Suprapubic skin (tissue), 4 donors: ENCODE results near the gene DDX18. TPM values are rescaled to one million over a fixed set of nuclear protein-coding genes. Genes with fewer than 3 reads are reported as not detected.
A peak's percentile ranks its signal among the peaks of the same experiment; 100 is the strongest.

ENCODE experiments used
- DNase-seq, 2 donors: peaks; one replicate each; pipeline ENCODE4 v3.0.0-alpha.2; 2019; ENCODE audit warnings: low spot score in 2 of 2
- H3K27ac ChIP-seq: fragments of 200-600 bp; sonication (generic); one replicate; pipeline ENCODE4 v1.5.1; 2019
- H3K27me3 ChIP-seq: fragments of 200-600 bp; sonication (generic); one replicate; pipeline ENCODE4 v1.5.1; 2019
- H3K36me3 ChIP-seq: fragments of 200-600 bp; sonication (generic); one replicate; pipeline ENCODE4 v1.5.1; 2019
- H3K4me1 ChIP-seq: fragments of 200-600 bp; sonication (generic); one replicate; pipeline ENCODE4 v1.5.1; 2019
- H3K4me3 ChIP-seq: fragments of 200-600 bp; sonication (generic); one replicate; pipeline ENCODE4 v1.5.1; 2019; ENCODE audit warnings: mild to moderate bottlenecking
- H3K9me3 ChIP-seq: fragments of 200-600 bp; sonication (generic); one replicate; pipeline ENCODE4 v1.5.1; 2019
- CTCF ChIP-seq, 2 donors: fragments of 200-600 bp in 1 of 2; fragments of 450-650 bp in 1 of 2; sonication (generic) in 1 of 2; IDR thresholded peaks; one replicate each; pipeline ENCODE4 v1.5.1; 2016 to 2019; ENCODE audit warnings: antibody characterized with exemption in 2 of 2, mild to moderate bottlenecking in 1 of 2, moderate library complexity in 1 of 2
- EP300 ChIP-seq: sonication (generic); formaldehyde crosslinking; IDR thresholded peaks from one replicate; pipeline ENCODE4 v1.6.1; 2017; ENCODE audit warnings: antibody characterized with exemption
- POLR2A ChIP-seq, 2 donors: fragments of 450-650 bp; IDR thresholded peaks; one replicate each; pipeline ENCODE4 v1.6.1; 2017; ENCODE audit warnings: antibody characterized with exemption in 2 of 2, mild to moderate bottlenecking in 2 of 2, moderate library complexity in 2 of 2
- POLR2AphosphoS5 ChIP-seq, 3 donors: sonication (generic); formaldehyde crosslinking; IDR thresholded peaks; one replicate each; pipeline ENCODE4 v1.6.1; 2017; ENCODE audit warnings: antibody characterized with exemption in 3 of 3
- WGBS: methylation state at CpG from one replicate; pipeline ENCODE4 v1.1.5; 2018; 5-methylcytosine and 5-hydroxymethylcytosine counted together
- total RNA-seq, 4 donors: library from RNA; depleted of rRNA; stranded (reverse); fragments of >200 nt; gene quantifications; one replicate each; pipeline ENCODE4 v1.1.0, GENCODE V29; 2016

DDX18 gene
- total RNA-seq, 4 donors from 2014 or later = 32.3 to 61.7 (median 39.6) TPM

GRCh38 chr2:117856415-117857210 lies 42.1 kb downstream of the DDX18 start:
- Histone ChIP-seq H3K9me3 (no peaks in the 10 kb centered on the region), H3K27ac (no peak overlapping the region), H3K4me3 (no peak overlapping the region), H3K4me1 (peaks cover 3% of the 10 kb centered on the region), H3K36me3 (no peaks in the 10 kb centered on the region), H3K27me3 (peaks cover 54% of the 10 kb centered on the region)
- 44% methylated on average over 4 of the region's 4 CpGs for WGBS
- TF ChIP-seq EP300 = no peak
- no peak for TF ChIP-seq POLR2AphosphoS5 (IDR thresholded peaks at IDR 0.05)
- TF ChIP-seq POLR2A (IDR thresholded peaks at IDR 0.05) = no peak
- no peak for TF ChIP-seq CTCF (IDR thresholded peaks at IDR 0.05)
- no peak for DNase-seq

- WGBS = 86% methylated on average over 17 of the region's 17 CpGs
- H3K27ac ChIP-seq = no peak overlapping the region
- H3K27me3 ChIP-seq = peaks cover 45% of the 10 kb centered on the region
- H3K9me3 ChIP-seq = no peaks in the 10 kb centered on the region
- TF ChIP-seq POLR2A (IDR thresholded peaks at IDR 0.05) = no peak
- no peak for TF ChIP-seq EP300
- no peak for TF ChIP-seq POLR2AphosphoS5 (IDR thresholded peaks at IDR 0.05)
- TF ChIP-seq CTCF (IDR thresholded peaks at IDR 0.05) = no peak
- no peak for DNase-seq
- peaks cover 3% of the 10 kb centered on the region for H3K4me1 ChIP-seq
- H3K4me3 ChIP-seq = no peak overlapping the region
- no peaks in the 10 kb centered on the region for H3K36me3 ChIP-seq
Measured at GRCh38 chr2:117858336-117858735, 43.8 kb downstream of the DDX18 start.

GRCh38 chr2:117858892-117859531 lies 44.5 kb downstream of the DDX18 start:
- H3K4me3 ChIP-seq = no peak overlapping the region
- no peak overlapping the region for H3K27ac ChIP-seq
- H3K9me3 ChIP-seq = no peaks in the 10 kb centered on the region
- DNase-seq = no peak
- 92% methylated on average over 26 of the region's 41 CpGs for WGBS
- no peaks in the 10 kb centered on the region for H3K36me3 ChIP-seq
- TF ChIP-seq EP300 = no peak
- H3K4me1 ChIP-seq = peaks cover 3% of the 10 kb centered on the region
- peaks cover 43% of the 10 kb centered on the region for H3K27me3 ChIP-seq

GRCh38 chr2:117859532-117859911 lies 45.0 kb downstream of the DDX18 start:
- 87% methylated on average over 34 of the region's 44 CpGs for WGBS
- peaks cover 3% of the 10 kb centered on the region for H3K4me1 ChIP-seq
- peak overlapping the region; percentile 43 for H3K4me3 ChIP-seq
- no peaks in the 10 kb centered on the region for H3K36me3 ChIP-seq
- no peaks in the 10 kb centered on the region for H3K9me3 ChIP-seq
- TF ChIP-seq POLR2AphosphoS5 (IDR thresholded peaks at IDR 0.05) = no peak
- no peak for TF ChIP-seq CTCF (IDR thresholded peaks at IDR 0.05)
- no peak for TF ChIP-seq EP300
- TF ChIP-seq POLR2A (IDR thresholded peaks at IDR 0.05) = no peak
- peaks cover 43% of the 10 kb centered on the region for H3K27me3 ChIP-seq
- H3K27ac ChIP-seq = no peak overlapping the region
- no peak for DNase-seq

- TF ChIP-seq EP300 (no peak), CTCF (IDR thresholded peaks at IDR 0.05) (no peak), POLR2A (IDR thresholded peaks at IDR 0.05) (no peak), POLR2AphosphoS5 (IDR thresholded peaks at IDR 0.05) (no peak)
- DNase-seq = no peak
- 74% methylated on average over 32 of the region's 69 CpGs for WGBS
- peak overlapping the region; percentile 43 for H3K4me3 ChIP-seq
- peaks cover 43% of the 10 kb centered on the region for H3K27me3 ChIP-seq
- no peak overlapping the region for H3K27ac ChIP-seq
- no peaks in the 10 kb centered on the region for H3K9me3 ChIP-seq
- H3K4me1 ChIP-seq = peaks cover 3% of the 10 kb centered on the region
- H3K36me3 ChIP-seq = no peaks in the 10 kb centered on the region
Measured at GRCh38 chr2:117859924-117860647, 45.6 kb downstream of the DDX18 start.
